ENCODE measurements around the gene ASIC2.

The ASIC2 gene

GRCh38 chr17:33124871-33125551 is 168.1 kb downstream of the ASIC2 start:
- Histone ChIP-seq H3K9me3 (ENCODE audit: insufficient read depth, low read depth, low read length) (no peaks in the 10 kb centered on the region), H3K27ac (ENCODE audit: low read depth, low read length) (no peak overlapping the region), H3K4me3 (ENCODE audit: low read length) (no peak overlapping the region), H3K9ac (ENCODE audit: low read depth, low read length) (no peak overlapping the region), H3K4me1 (ENCODE audit: insufficient read depth, low read length) (no peaks in the 10 kb centered on the region), H3K36me3 (ENCODE audit: insufficient read depth, low read length) (no peaks in the 10 kb centered on the region), H3K27me3 (ENCODE audit: insufficient read depth, low read length) (no peaks in the 10 kb centered on the region)
- 79% methylated on average over 3 of the region's 3 CpGs for WGBS

GRCh38 chr17:33124185-33124584 is 168.9 kb downstream of the ASIC2 start:
- no peaks in the 10 kb centered on the region for H3K4me1 ChIP-seq (ENCODE audit: insufficient read depth, low read length)
- no peak overlapping the region for H3K9ac ChIP-seq (ENCODE audit: low read depth, low read length)
- no peaks in the 10 kb centered on the region for H3K36me3 ChIP-seq (ENCODE audit: insufficient read depth, low read length)
- no peak overlapping the region for H3K27ac ChIP-seq (ENCODE audit: low read depth, low read length)
- H3K4me3 ChIP-seq (ENCODE audit: low read length), result no peak overlapping the region
- H3K9me3 ChIP-seq (ENCODE audit: insufficient read depth, low read depth, low read length), result no peaks in the 10 kb centered on the region
- no peaks in the 10 kb centered on the region for H3K27me3 ChIP-seq (ENCODE audit: insufficient read depth, low read length)

DNA sequence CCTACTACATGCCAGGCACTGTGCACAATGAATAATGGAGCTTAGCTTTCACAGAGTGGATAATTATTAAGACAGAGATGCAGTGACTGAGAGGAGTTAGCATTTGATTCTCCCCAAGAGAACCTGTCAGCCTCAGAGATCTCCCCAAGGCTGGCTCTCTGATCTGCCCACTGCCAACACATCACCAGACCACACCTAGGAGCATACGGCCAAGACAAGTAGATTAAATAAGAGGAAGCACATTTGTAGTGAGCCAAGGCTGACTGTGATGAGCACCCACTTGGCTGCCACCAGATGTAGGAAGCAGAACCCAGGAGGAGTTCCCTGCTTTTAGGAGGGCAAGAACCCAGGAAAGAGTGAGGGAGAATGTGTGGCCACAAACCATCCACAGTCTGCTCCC is 171.3 kb downstream of the ASIC2 start:
- Histone ChIP-seq H3K9me3 (ENCODE audit: insufficient read depth, low read depth, low read length) (no peaks in the 10 kb centered on the region), H3K36me3 (ENCODE audit: insufficient read depth, low read length) (no peaks in the 10 kb centered on the region), H3K27me3 (ENCODE audit: insufficient read depth, low read length) (no peaks in the 10 kb centered on the region), H3K4me3 (ENCODE audit: low read length) (no peak overlapping the region), H3K4me1 (ENCODE audit: insufficient read depth, low read length) (no peaks in the 10 kb centered on the region), H3K27ac (ENCODE audit: low read depth, low read length) (no peak overlapping the region), H3K9ac (ENCODE audit: low read depth, low read length) (no peak overlapping the region)
- WGBS, result 90% methylated on average over 1 of the region's 1 CpG

DNA sequence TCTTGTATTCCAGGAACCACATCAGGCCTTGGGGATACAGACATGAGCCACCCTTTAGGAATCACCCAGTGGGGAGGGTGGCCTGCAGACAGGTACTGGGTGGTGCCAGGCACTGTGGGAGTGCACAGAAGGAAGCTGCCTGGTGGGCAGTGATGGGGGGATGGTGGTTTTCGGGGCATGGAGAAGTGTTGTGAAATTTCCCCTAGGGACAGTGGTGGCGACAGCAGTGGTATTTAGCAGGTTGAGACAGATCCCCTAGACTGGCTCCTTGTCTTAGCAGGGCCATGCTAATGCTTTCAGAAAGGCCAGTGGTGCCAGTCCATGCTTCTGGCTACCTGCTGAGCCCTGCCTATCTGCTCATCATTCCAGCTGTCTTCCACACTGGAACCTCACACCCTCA is 171.8 kb downstream of the ASIC2 start:
- WGBS, result 87% methylated on average over 2 of the region's 2 CpGs

DNA sequence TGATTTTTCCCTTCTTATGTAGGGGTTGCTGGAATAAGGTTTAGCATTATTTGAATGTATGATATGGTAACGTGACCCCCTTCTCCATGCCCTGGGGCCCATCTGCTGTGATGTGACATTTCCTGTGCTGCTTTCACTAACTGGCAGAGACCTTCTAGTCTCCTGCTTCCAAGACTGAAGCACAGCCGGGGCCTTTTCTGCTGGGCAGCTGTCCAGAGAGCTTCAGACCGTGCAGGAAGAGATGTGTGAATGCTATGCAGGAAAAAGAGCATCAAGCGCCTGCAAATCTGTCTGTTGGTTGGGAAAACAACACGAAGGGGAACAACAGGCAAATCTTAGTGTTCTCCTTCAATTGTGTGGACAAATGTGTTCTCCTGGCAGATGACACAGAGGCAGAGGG is 173.0 kb downstream of the ASIC2 start:
- H3K27ac ChIP-seq (ENCODE audit: low read depth, low read length), result no peak overlapping the region
- H3K36me3 ChIP-seq (ENCODE audit: insufficient read depth, low read length), result no peaks in the 10 kb centered on the region
- H3K4me1 ChIP-seq (ENCODE audit: insufficient read depth, low read length), result no peaks in the 10 kb centered on the region
- 88% methylated on average over 5 of the region's 5 CpGs for WGBS
- no peaks in the 10 kb centered on the region for H3K27me3 ChIP-seq (ENCODE audit: insufficient read depth, low read length)
- no peaks in the 10 kb centered on the region for H3K9me3 ChIP-seq (ENCODE audit: insufficient read depth, low read depth, low read length)
- no peak overlapping the region for H3K9ac ChIP-seq (ENCODE audit: low read depth, low read length)
- H3K4me3 ChIP-seq (ENCODE audit: low read length), result no peak overlapping the region

More for the DNA sequence above, 171.8 kb downstream of the ASIC2 start:
- H3K9ac ChIP-seq (ENCODE audit: low read depth, low read length), result no peak overlapping the region
- H3K27ac ChIP-seq (ENCODE audit: low read depth, low read length), result no peak overlapping the region
- no peaks in the 10 kb centered on the region for H3K4me1 ChIP-seq (ENCODE audit: insufficient read depth, low read length)
- no peaks in the 10 kb centered on the region for H3K27me3 ChIP-seq (ENCODE audit: insufficient read depth, low read length)
- no peaks in the 10 kb centered on the region for H3K9me3 ChIP-seq (ENCODE audit: insufficient read depth, low read depth, low read length)
- H3K4me3 ChIP-seq (ENCODE audit: low read length), result no peak overlapping the region
- H3K36me3 ChIP-seq (ENCODE audit: insufficient read depth, low read length), result no peaks in the 10 kb centered on the region

GRCh38 chr17:33118391-33119075 is 174.6 kb downstream of the ASIC2 start:
- Histone ChIP-seq H3K36me3 (ENCODE audit: insufficient read depth, low read length) (no peaks in the 10 kb centered on the region), H3K27me3 (ENCODE audit: insufficient read depth, low read length) (no peaks in the 10 kb centered on the region)

DNA sequence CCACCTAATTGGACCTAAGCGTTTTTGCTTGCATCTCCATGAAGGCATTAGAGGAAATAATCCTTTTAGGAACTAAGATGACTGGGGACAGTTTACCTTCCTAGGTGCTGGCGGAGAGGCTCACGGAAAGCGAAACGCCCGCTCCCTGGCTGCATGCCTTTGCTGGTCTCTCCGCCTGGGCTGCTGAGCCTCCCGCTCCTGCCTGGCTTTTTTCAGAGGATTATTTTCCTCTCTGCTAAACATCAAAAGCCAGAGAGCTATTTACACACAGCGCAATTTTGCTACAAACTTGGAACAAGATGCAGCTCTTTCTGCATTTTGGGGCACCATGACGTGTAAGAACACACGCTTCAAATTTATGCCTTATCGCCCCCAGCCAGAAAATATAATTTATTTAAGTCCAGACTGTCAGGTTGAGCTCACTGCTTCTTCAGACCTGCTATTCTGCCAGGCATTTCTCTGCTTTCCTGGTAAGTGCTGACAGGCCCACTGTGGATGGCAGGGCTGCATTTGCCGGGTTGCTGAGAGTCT is 177.0 kb downstream of the ASIC2 start:
- no peaks in the 10 kb centered on the region for H3K9me3 ChIP-seq (ENCODE audit: insufficient read depth, low read depth, low read length)
- H3K36me3 ChIP-seq (ENCODE audit: insufficient read depth, low read length), result no peaks in the 10 kb centered on the region
- H3K4me3 ChIP-seq (ENCODE audit: low read length), result no peak overlapping the region
- no peak overlapping the region for H3K27ac ChIP-seq (ENCODE audit: low read depth, low read length)
- H3K27me3 ChIP-seq (ENCODE audit: insufficient read depth, low read length), result no peaks in the 10 kb centered on the region
- WGBS, result 89% methylated on average over 13 of the region's 13 CpGs
- no peaks in the 10 kb centered on the region for H3K4me1 ChIP-seq (ENCODE audit: insufficient read depth, low read length)
- H3K9ac ChIP-seq (ENCODE audit: low read depth, low read length), result no peak overlapping the region

More at GRCh38 chr17:33118391-33119075, 174.6 kb downstream of the ASIC2 start:
- Histone ChIP-seq H3K9me3 (ENCODE audit: insufficient read depth, low read depth, low read length) (no peaks in the 10 kb centered on the region), H3K4me1 (ENCODE audit: insufficient read depth, low read length) (no peaks in the 10 kb centered on the region), H3K9ac (ENCODE audit: low read depth, low read length) (no peak overlapping the region), H3K4me3 (ENCODE audit: low read length) (no peak overlapping the region), H3K27ac (ENCODE audit: low read depth, low read length) (no peak overlapping the region)
- WGBS, result 91% methylated on average over 8 of the region's 8 CpGs

GRCh38 chr17:33115366-33115765 is 177.7 kb downstream of the ASIC2 start:
- Histone ChIP-seq H3K9ac (ENCODE audit: low read depth, low read length) (no peak overlapping the region), H3K9me3 (ENCODE audit: insufficient read depth, low read depth, low read length) (no peaks in the 10 kb centered on the region), H3K36me3 (ENCODE audit: insufficient read depth, low read length) (no peaks in the 10 kb centered on the region), H3K4me1 (ENCODE audit: insufficient read depth, low read length) (no peaks in the 10 kb centered on the region), H3K4me3 (ENCODE audit: low read length) (no peak overlapping the region), H3K27ac (ENCODE audit: low read depth, low read length) (no peak overlapping the region), H3K27me3 (ENCODE audit: insufficient read depth, low read length) (no peaks in the 10 kb centered on the region)
- WGBS, result 91% methylated on average over 5 of the region's 5 CpGs

DNA sequence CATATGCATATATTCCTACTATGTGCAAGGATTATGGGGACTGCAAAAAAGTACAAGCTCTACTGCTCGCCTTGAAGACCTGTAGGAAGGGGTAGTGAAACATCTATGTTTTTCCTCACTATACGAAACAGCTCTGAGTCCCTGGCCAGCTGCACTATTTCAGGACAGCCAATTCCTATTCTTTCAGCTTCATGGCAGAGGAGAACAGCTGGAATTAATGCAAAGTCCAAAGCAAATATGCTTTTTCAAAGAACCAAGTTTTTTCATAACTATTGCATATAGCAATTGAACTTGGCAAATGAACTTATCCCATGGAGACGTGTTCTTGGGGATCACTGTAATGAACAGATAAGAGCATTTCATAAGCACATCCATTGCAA is 179.1 kb downstream of the ASIC2 start:
- no peaks in the 10 kb centered on the region for H3K27me3 ChIP-seq (ENCODE audit: insufficient read depth, low read length)
- no peaks in the 10 kb centered on the region for H3K9me3 ChIP-seq (ENCODE audit: insufficient read depth, low read depth, low read length)
- no peak overlapping the region for H3K9ac ChIP-seq (ENCODE audit: low read depth, low read length)
- 99% methylated on average over 3 of the region's 3 CpGs for WGBS
- H3K36me3 ChIP-seq (ENCODE audit: insufficient read depth, low read length), result no peaks in the 10 kb centered on the region
- H3K4me1 ChIP-seq (ENCODE audit: insufficient read depth, low read length), result no peaks in the 10 kb centered on the region
- H3K4me3 ChIP-seq (ENCODE audit: low read length), result no peak overlapping the region
- no peak overlapping the region for H3K27ac ChIP-seq (ENCODE audit: low read depth, low read length)

- no peaks in the 10 kb centered on the region for H3K9me3 ChIP-seq (ENCODE audit: insufficient read depth, low read depth, low read length)
- 92% methylated on average over 6 of the region's 6 CpGs for WGBS
- H3K4me1 ChIP-seq (ENCODE audit: insufficient read depth, low read length), result no peaks in the 10 kb centered on the region
- H3K27me3 ChIP-seq (ENCODE audit: insufficient read depth, low read length), result no peaks in the 10 kb centered on the region
- no peaks in the 10 kb centered on the region for H3K36me3 ChIP-seq (ENCODE audit: insufficient read depth, low read length)
- no peak overlapping the region for H3K4me3 ChIP-seq (ENCODE audit: low read length)
- H3K9ac ChIP-seq (ENCODE audit: low read depth, low read length), result no peak overlapping the region
- H3K27ac ChIP-seq (ENCODE audit: low read depth, low read length), result no peak overlapping the region
Observed at GRCh38 chr17:33113276-33113990, 179.7 kb downstream of the ASIC2 start.

DNA sequence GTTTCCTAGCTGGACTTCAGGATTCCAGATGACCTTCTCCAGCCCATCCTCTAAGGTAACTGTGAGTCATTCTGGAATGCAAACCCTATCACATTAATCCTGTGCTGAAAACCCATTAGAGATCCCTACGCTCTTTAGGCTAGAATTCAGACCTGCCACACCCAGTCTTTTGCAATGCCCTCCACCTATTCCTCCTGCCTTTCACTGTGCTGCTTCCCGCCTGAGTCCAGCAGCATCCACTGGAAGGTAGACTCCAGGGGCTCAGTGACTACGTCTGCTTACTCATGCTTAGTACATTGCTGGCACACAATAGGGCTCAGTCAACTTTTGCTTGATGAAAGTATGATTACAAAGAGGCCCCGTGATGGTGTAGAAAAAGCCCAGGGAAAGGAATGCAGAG is 180.3 kb downstream of the ASIC2 start:
- Histone ChIP-seq H3K27ac (ENCODE audit: low read depth, low read length) (no peak overlapping the region), H3K9ac (ENCODE audit: low read depth, low read length) (no peak overlapping the region), H3K36me3 (ENCODE audit: insufficient read depth, low read length) (no peaks in the 10 kb centered on the region), H3K4me3 (ENCODE audit: low read length) (no peak overlapping the region), H3K9me3 (ENCODE audit: insufficient read depth, low read depth, low read length) (no peaks in the 10 kb centered on the region), H3K4me1 (ENCODE audit: insufficient read depth, low read length) (no peaks in the 10 kb centered on the region), H3K27me3 (ENCODE audit: insufficient read depth, low read length) (no peaks in the 10 kb centered on the region)
- WGBS, result 83% methylated on average over 4 of the region's 4 CpGs

All from HUES64 (cell line).